Measurements from ENCODE around the gene MACROD2.

MACROD2 gene

DNA sequence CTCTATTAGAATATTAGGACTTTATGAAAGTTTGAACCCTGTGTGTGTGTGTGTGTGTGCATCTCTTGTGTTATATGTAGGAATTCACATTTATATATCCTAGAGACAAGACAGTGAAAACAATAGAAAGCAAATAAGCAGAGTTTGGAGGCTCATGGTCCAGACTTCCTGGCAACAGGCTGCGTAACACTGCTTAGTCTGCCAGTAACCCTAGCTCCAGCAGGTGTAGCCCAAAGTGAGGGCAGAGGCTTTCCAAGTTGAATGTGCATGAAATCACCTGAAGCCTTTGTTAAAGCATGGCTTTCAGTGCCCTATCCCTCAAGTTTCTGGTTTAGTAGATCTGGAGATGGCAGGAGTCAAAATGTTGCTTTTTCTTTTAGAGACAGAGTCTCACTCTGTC, 2008.0 kb downstream of the MACROD2 start:
- DNase-seq (ENCODE audit: insufficient read length, low spot score) (no peak), FAIRE-seq (no peak)
- TF ChIP-seq, protein P1, sequence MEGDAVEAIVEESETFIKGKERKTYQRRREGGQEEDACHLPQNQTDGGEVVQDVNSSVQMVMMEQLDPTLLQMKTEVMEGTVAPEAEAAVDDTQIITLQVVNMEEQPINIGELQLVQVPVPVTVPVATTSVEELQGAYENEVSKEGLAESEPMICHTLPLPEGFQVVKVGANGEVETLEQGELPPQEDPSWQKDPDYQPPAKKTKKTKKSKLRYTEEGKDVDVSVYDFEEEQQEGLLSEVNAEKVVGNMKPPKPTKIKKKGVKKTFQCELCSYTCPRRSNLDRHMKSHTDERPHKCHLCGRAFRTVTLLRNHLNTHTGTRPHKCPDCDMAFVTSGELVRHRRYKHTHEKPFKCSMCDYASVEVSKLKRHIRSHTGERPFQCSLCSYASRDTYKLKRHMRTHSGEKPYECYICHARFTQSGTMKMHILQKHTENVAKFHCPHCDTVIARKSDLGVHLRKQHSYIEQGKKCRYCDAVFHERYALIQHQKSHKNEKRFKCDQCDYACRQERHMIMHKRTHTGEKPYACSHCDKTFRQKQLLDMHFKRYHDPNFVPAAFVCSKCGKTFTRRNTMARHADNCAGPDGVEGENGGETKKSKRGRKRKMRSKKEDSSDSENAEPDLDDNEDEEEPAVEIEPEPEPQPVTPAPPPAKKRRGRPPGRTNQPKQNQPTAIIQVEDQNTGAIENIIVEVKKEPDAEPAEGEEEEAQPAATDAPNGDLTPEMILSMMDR (IDR thresholded peaks at IDR 0.05; ENCODE audit: insufficient read depth, missing control alignments) = no peak

DNA sequence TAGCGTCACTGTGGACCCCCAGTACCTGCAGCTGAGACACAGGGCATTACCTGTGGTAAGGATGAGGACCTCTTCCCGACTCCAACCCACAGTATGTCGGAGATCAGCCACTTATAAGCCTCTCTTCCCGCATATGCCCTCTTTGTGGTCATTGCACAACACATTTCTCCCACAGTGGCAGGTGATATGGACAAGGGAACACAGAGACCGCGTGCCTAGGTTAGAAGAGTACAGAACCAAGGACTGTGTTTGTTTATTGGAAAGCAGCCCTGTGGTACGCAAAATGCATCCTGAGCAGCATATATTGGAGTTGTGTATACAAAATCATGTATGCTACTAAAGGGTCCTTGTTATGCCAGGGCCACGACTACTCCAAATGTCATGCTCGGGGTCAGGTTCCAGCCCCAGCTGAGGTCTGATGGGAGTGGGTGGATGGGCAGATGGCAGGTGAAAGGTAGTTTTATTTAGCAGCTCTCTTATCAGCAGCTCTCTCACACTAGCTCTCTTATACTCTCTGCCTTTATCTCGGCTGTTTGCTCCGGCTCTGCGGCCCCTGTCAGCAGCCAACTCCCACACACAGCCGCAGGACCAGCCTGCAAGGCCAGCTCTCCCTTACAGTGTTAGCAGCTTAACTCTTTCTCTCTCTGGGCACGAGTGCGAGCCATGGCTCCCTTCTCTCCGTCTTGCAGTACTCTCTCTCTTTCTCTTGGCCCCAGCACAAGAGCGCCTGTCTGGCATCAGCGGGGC, 2009.0 kb downstream of the MACROD2 start:
- no peak for DNase-seq (ENCODE audit: insufficient read length, low spot score)
- TF ChIP-seq, protein P1 (IDR thresholded peaks at IDR 0.05; ENCODE audit: insufficient read depth, missing control alignments) = no peak
- FAIRE-seq = no peak

DNA sequence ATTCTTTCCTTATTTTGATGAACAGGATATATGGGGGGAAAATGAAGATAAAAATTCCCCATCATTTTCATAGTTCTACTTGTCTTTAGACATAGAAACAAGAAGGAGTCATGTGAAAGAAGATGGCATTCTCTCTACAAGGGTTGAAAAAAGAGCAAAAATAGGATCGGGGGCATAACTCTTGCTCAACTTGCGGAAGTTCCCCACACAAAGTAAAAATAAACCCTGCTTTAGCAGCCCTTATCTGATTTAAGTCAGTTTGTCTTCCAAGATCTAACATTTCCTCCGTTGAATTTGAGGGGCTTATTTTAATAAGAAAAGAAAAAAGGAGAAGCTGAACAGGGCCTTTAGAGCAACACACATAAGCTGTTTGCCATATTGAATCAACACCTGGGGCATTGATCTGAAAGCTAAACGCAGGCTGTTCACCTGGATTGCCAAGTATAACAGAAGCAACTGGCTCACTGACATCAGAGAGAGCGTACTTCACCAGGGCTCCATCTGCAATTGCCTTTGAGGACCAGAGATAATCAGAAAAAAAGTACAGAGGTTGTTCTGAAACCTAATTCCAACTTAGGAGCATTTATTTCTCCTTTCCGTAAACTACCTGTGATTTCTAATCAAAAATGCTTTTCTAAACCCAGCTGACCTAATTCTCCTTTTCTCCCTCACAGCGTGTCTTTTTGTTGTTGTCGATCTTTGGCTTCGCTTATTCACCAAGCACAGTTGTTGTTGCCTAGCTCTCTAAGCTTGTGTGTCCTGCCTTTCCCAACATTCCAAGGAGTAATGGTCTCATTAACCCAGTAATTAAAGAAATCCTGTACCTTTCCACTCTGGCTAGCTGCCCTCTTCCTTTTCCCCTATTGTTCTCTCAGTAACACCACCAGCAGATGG, 2010.0 kb downstream of the MACROD2 start:
- TF ChIP-seq, protein P1 (IDR thresholded peaks at IDR 0.05; ENCODE audit: insufficient read depth, missing control alignments) = no peak
- no peak for FAIRE-seq
- no peak for DNase-seq (ENCODE audit: insufficient read length, low spot score)

DNA sequence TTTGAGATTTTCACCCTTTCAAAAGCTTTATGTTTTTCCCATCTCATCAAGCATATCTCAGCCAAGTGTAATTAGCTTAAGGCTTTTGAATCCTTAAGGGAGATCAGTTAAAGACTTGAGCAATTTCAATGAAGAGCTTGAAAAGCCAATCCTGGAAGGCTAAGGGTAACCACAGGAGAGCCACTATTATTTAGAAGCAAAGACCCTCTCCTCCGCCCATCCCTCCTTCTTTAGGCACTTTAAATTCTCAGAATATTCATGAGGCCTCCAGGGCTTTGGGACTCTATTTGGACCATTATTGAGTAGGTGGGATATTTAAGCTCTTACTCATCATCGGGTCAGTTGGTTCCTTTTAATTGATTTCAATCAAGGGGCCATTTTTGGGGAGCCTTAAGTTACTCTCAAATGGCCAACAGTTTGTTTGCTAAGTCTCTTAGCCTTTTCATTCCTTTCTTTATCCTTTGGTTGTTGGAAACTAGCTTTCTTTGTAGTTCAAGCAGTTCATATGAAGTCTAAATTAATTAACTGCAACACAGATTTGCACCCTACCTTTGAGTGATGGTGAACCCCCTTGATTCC, 2010.7 kb downstream of the MACROD2 start:
- DNase-seq (ENCODE audit: insufficient read length, low spot score) (peak; percentile 37), FAIRE-seq (peak; percentile 64)
- TF ChIP-seq, protein P1 (IDR thresholded peaks at IDR 0.05; ENCODE audit: insufficient read depth, missing control alignments) = no peak

DNA sequence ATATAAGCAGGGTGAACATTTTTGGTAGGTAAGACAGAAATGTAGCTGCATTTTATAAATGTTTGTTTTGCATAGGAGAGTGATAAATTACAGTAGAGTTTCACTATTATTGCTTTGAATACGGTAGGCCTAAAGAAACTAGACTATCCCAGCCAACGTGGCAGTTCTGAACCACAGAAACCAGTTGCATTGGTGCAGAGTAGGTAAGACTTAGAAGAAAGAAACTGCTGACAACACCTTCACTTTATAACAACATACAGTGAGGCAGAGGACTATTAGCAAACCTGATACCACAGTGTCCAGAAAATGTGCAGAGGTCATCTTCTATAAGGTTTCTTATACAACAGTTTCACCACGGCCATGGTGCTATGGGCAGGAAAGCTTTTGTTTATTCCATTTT, 2011.8 kb downstream of the MACROD2 start:
- no peak for FAIRE-seq

DNA sequence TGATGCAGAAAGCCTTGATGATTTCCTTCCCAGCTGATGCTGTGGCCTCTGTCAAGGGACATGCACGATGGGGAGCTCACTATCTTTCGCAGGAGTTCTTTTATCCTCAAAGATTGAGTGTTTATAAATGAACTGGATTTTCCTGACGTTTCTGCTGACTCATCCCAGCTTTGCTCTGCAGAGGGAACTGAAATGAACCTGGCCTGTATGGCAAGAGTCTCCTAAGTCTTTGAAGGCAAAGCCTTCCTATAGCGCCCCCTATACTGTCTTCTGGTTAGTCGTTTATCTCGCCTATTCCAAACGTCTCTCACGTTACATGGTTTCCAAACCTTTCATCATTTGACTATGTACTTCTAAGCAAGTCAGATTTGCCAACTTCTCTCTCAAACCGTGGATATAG, 2012.6 kb downstream of the MACROD2 start:
- TF ChIP-seq, protein P1 (IDR thresholded peaks at IDR 0.05; ENCODE audit: insufficient read depth, missing control alignments) = no peak
- no peak for FAIRE-seq

More for the DNA sequence above, 2011.8 kb downstream of the MACROD2 start:
- TF ChIP-seq, protein P1 (IDR thresholded peaks at IDR 0.05; ENCODE audit: insufficient read depth, missing control alignments) = no peak
- DNase-seq (ENCODE audit: insufficient read length, low spot score) = no peak

More for the DNA sequence above, 2012.6 kb downstream of the MACROD2 start:
- DNase-seq (ENCODE audit: insufficient read length, low spot score) = no peak

All from D721Med (cell line).